Upper lobe of right lung (tissue), 1 donor: Measurements from ENCODE around the gene KIFBP. TPM values are rescaled to one million over a fixed set of nuclear protein-coding genes. Genes with fewer than 3 reads are reported as not detected.

Experiments
- ATAC-seq: fragments of 200-7000 bp; cut with Tn5 transposase; one replicate; pipeline ENCODE4 v1.9.1; 2020; ENCODE audit warnings: mild to moderate bottlenecking, moderate library complexity
- DNase-seq: peaks from one replicate; pipeline ENCODE4 v3.0.0-alpha.2; 2020
- H3K27ac ChIP-seq: fragments of 200-600 bp; one replicate; pipeline ENCODE4 v1.8.0; 2022
- H3K27me3 ChIP-seq: fragments of 200-600 bp; one replicate; pipeline ENCODE4 v1.8.0; 2022; ENCODE audit warnings: mild to moderate bottlenecking
- H3K36me3 ChIP-seq: fragments of 200-600 bp; one replicate; pipeline ENCODE4 v1.8.0; 2022
- H3K4me1 ChIP-seq: fragments of 200-600 bp; one replicate; pipeline ENCODE4 v1.8.0; 2022
- H3K4me3 ChIP-seq: fragments of 200-600 bp; one replicate; pipeline ENCODE4 v1.8.0; 2022; ENCODE audit warnings: mild to moderate bottlenecking
- H3K9me3 ChIP-seq: fragments of 200-600 bp; one replicate; pipeline ENCODE4 v1.8.0; 2022
- intact Hi-C: fragments of 100-400 bp; cut with DNase I; formaldehyde crosslinking; loops from one replicate; pipeline ENCODE4 v1.11.0; 2022
- total RNA-seq: library from RNA; stranded (reverse); fragmentation: NEBNext Ultra II Directional; extraction: Animal tissue kit (Norgen Biotek cat#: 25700); gene quantifications from one replicate; pipeline ENCODE4 v1.2.1, GENCODE V29; 2021
- TF ChIP-seq, protein P1 (sequence below): fragments of 200-600 bp; IDR thresholded peaks from one replicate; pipeline ENCODE4 v1.8.0; 2022; ENCODE audit warnings: antibody characterized with exemption
- donor health status: DM: no; HTN: yes; CAD: no; lungs with severe emphysema.

Gene KIFBP
- total RNA-seq, 1 donor from 2014 or later: 21.4 TPM

DNA sequence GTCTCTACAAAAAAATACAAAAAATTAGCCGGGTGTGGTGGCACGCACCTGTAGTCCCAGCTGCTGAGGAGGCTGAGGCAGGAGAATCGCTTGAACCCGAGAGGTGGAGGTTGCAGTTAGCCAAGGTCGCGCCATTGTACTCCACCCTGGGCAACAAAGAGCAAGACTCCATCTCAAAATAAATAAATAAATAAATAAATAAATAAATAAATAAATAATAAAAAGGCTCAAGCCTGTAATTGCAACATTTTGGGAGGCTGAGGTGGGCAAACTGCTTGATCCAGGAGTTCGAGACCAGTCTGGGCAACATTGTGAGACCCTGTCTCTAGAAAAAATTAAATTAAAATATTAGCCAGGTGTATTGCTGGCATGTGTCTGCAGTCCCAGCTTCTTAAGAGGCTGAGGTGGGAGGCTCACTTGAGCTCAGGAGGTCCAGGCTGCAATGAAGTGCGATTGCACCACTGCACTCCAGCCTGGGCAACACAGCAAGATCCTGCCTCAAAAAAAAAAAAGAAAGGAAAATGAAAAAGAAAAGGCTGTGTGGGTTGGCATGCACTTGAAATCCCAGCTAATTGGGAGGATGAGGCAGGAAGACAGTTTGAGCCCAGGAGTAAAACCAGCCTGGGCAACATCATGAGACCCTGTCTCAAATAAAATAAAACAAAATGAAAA, 71.7 kb downstream of the KIFBP start:
- Histone ChIP-seq H3K9me3 (no peaks in the 10 kb centered on the region), H3K4me1 (peaks cover 53% of the 10 kb centered on the region), H3K36me3 (no peaks in the 10 kb centered on the region), H3K27ac (no peak overlapping the region), H3K4me3 (no peak overlapping the region), H3K27me3 (no peaks in the 10 kb centered on the region)
- DNase-seq: no peak
- TF ChIP-seq, protein P1, sequence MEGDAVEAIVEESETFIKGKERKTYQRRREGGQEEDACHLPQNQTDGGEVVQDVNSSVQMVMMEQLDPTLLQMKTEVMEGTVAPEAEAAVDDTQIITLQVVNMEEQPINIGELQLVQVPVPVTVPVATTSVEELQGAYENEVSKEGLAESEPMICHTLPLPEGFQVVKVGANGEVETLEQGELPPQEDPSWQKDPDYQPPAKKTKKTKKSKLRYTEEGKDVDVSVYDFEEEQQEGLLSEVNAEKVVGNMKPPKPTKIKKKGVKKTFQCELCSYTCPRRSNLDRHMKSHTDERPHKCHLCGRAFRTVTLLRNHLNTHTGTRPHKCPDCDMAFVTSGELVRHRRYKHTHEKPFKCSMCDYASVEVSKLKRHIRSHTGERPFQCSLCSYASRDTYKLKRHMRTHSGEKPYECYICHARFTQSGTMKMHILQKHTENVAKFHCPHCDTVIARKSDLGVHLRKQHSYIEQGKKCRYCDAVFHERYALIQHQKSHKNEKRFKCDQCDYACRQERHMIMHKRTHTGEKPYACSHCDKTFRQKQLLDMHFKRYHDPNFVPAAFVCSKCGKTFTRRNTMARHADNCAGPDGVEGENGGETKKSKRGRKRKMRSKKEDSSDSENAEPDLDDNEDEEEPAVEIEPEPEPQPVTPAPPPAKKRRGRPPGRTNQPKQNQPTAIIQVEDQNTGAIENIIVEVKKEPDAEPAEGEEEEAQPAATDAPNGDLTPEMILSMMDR: no peak
- ATAC-seq: no peak
- intact Hi-C loops: no loop called here

GRCh38 chr10:69061305-69062161, 72.9 kb downstream of the KIFBP start:
- Histone ChIP-seq H3K27ac (peak overlapping the region; percentile 91), H3K4me1 (peaks cover 45% of the 10 kb centered on the region), H3K27me3 (no peaks in the 10 kb centered on the region), H3K9me3 (no peaks in the 10 kb centered on the region), H3K36me3 (no peaks in the 10 kb centered on the region), H3K4me3 (peak overlapping the region; percentile 40)
- TF ChIP-seq, protein P1: no peak
- intact Hi-C loops: no loop called here
- peak; percentile 79 for ATAC-seq
- peak; percentile 73 for DNase-seq

DNA sequence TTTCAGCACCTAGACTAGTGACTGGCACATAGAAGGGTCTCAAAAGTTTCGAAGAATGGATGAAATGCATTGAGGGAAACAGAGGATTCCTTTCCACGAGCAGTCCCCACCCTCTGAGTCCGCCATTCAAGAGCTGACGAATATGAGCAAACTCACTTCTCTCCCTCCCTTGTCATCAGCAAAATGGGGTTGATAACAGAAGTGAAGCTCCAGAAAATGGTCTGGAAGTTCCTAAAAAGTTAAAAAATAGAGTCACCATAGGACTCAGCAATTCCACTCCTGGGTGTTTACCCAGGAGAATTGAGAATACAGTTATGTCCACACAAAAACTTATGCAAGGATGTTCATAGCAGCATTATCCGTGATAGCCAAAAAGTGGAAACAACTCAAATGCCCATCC, 74.3 kb downstream of the KIFBP start:
- peak overlapping the region; percentile 91 for H3K27ac ChIP-seq
- intact Hi-C loops: no loop called here
- TF ChIP-seq, protein P1: no peak

GRCh38 chr10:69064762-69065328, 76.2 kb downstream of the KIFBP start:
- H3K36me3 ChIP-seq: no peaks in the 10 kb centered on the region
- H3K27ac ChIP-seq: peak overlapping the region; percentile 55
- intact Hi-C loops: no loop called here

More for the DNA sequence above, 74.3 kb downstream of the KIFBP start:
- no peak for ATAC-seq
- DNase-seq: no peak
- Histone ChIP-seq H3K4me3 (no peak overlapping the region), H3K4me1 (peaks cover 33% of the 10 kb centered on the region), H3K9me3 (no peaks in the 10 kb centered on the region), H3K27me3 (no peaks in the 10 kb centered on the region), H3K36me3 (no peaks in the 10 kb centered on the region)

More at GRCh38 chr10:69064762-69065328, 76.2 kb downstream of the KIFBP start:
- Histone ChIP-seq H3K27me3 (no peaks in the 10 kb centered on the region), H3K4me1 (peaks cover 33% of the 10 kb centered on the region), H3K9me3 (no peaks in the 10 kb centered on the region), H3K4me3 (no peak overlapping the region)
- TF ChIP-seq, protein P1: no peak
- ATAC-seq (no peak), DNase-seq (no peak)
